ENCODE measurements around the gene LRRC18. TPM values are rescaled to one million over a fixed set of nuclear protein-coding genes. Genes with fewer than 3 reads are reported as not detected.

The LRRC18 gene
- total and polyA plus RNA-seq, 9 of the 15 experiments (the other 6 are each of a cell fraction or from before 2014, with no cell fraction given) = not detected

DNA sequence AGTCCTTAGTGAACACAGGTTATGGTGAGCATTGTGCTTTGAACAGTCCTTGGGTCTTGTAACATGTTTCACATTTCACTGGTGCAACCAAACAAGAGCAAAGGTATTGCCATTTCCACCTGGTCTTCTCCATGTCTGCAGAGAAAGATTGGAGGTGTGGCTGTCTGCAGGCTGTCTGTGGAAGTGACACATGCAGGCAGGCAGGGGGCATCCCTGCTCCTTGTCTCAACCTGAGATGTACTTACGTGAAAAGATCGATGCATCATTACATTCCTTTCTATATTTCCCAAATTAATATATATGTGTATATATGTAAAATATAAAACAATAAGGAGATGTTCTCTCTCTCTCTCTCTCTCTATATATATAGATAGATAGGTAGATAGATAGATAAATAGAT, 54.3 kb downstream of the LRRC18 start:
- in situ Hi-C loops (cut with MboI) = no loop called here
- Histone ChIP-seq H3K79me2 (ENCODE audit: control insufficient read depth, insufficient read depth, low read length) (no peaks in the 10 kb centered on the region), H4K20me1 (replicated peaks; ENCODE audit: control insufficient read depth, insufficient read depth, low read length) (no peaks in the 10 kb centered on the region), H3K27me3 (ENCODE audit: control insufficient read depth in 2 of 2, insufficient read depth in 2 of 2, low read length in 2 of 2) (peaks cover 3 to 12% of the 10 kb centered on the region in 2 experiments; a peak in 3 of 5 replicates), H3K9ac (ENCODE audit: insufficient read depth in 1 of 2, low read depth in 2 of 2, low read length in 2 of 2) (no peak overlapping the region), H3K9me3 (replicated peaks; ENCODE audit: control insufficient read depth, insufficient read depth, low read depth, low read length) (no peaks in the 10 kb centered on the region), H3K27ac (ENCODE audit: extremely low read depth, low read depth, low read length) (no peak overlapping the region), H2AFZ (ENCODE audit: low read depth, low read length) (no peak overlapping the region), H3K4me3 (no peak overlapping the region), H3K9me1 (ENCODE audit: control insufficient read depth, insufficient read depth, low read length) (no peaks in the 10 kb centered on the region), H3K36me3 (ENCODE audit: control insufficient read depth, insufficient read depth, low read length) (no peaks in the 10 kb centered on the region), H3K4me1 (replicated peaks in 1 of 2; ENCODE audit: control insufficient read depth in 2 of 2, insufficient read depth in 2 of 2, low read length in 2 of 2) (no peaks in the 10 kb centered on the region), H3K4me2 (ENCODE audit: insufficient read depth, low read length) (no peak overlapping the region)
- ChIA-PET CTCF (ENCODE audit: low intra/inter-chr PET ratio) (interaction anchor here (1.2 kb wide), 1 partner anchor 631 kb away, joined by 3 read pairs; no protein-coding TSS in a partner anchor), POLR2A (interaction anchor here (0.6 kb wide), 1 partner anchor 426 kb away, joined by 3 read pairs; no protein-coding TSS in a partner anchor)
- no TSS peak for BruUV-seq (replicated peaks)
- intact Hi-C loops (cut with micrococcal nuclease) = loop anchor here (5.0 kb wide), 1 partner anchor 627 kb away; no protein-coding TSS in a partner anchor
- WGBS (ENCODE audit: insufficient coverage, low coverage, missing lambda C conversion rate) = 0% methylated on average over 2 of the region's 2 CpGs
- ATAC-seq (peak; percentile 73; the same call in 2 of the 3 replicates), FAIRE-seq (no peak), DNase-seq (ENCODE audit: extremely low read depth in 1 of 4, low spot score in 3 of 4) (peak; percentile 42 to 70 (median 58))
- TF ChIP-seq, protein P1, sequence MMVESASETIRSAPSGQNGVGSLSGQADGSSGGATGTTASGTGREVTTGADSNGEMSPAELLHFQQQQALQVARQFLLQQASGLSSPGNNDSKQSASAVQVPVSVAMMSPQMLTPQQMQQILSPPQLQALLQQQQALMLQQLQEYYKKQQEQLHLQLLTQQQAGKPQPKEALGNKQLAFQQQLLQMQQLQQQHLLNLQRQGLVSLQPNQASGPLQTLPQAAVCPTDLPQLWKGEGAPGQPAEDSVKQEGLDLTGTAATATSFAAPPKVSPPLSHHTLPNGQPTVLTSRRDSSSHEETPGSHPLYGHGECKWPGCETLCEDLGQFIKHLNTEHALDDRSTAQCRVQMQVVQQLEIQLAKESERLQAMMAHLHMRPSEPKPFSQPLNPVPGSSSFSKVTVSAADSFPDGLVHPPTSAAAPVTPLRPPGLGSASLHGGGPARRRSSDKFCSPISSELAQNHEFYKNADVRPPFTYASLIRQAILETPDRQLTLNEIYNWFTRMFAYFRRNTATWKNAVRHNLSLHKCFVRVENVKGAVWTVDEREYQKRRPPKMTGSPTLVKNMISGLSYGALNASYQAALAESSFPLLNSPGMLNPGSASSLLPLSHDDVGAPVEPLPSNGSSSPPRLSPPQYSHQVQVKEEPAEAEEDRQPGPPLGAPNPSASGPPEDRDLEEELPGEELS (CRISPR knock-in tag; IDR thresholded peaks at IDR 0.05; ENCODE audit: borderline replicate concordance) = no peak
- TF ChIP-seq, protein P2, sequence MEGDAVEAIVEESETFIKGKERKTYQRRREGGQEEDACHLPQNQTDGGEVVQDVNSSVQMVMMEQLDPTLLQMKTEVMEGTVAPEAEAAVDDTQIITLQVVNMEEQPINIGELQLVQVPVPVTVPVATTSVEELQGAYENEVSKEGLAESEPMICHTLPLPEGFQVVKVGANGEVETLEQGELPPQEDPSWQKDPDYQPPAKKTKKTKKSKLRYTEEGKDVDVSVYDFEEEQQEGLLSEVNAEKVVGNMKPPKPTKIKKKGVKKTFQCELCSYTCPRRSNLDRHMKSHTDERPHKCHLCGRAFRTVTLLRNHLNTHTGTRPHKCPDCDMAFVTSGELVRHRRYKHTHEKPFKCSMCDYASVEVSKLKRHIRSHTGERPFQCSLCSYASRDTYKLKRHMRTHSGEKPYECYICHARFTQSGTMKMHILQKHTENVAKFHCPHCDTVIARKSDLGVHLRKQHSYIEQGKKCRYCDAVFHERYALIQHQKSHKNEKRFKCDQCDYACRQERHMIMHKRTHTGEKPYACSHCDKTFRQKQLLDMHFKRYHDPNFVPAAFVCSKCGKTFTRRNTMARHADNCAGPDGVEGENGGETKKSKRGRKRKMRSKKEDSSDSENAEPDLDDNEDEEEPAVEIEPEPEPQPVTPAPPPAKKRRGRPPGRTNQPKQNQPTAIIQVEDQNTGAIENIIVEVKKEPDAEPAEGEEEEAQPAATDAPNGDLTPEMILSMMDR (IDR thresholded peaks at IDR 0.05 in 2 of 3, conservative IDR thresholded peaks at IDR 0.05 in 1 of 3; ENCODE audit: insufficient read depth in 2 of 3, low read depth in 1 of 3, low read length in 3 of 3) = peak; percentile 55 to 65 (median 56); a peak in 5 of 6 replicates
- TF ChIP-seq SRF (CRISPR knock-in tag; IDR thresholded peaks at IDR 0.05) = no peak
- TF ChIP-seq SMC3 (conservative IDR thresholded peaks at IDR 0.05; ENCODE audit: insufficient read depth, low read depth, low read length) = peak; percentile 42; the same call in 1 of the 2 replicates
- TF ChIP-seq, protein P3, sequence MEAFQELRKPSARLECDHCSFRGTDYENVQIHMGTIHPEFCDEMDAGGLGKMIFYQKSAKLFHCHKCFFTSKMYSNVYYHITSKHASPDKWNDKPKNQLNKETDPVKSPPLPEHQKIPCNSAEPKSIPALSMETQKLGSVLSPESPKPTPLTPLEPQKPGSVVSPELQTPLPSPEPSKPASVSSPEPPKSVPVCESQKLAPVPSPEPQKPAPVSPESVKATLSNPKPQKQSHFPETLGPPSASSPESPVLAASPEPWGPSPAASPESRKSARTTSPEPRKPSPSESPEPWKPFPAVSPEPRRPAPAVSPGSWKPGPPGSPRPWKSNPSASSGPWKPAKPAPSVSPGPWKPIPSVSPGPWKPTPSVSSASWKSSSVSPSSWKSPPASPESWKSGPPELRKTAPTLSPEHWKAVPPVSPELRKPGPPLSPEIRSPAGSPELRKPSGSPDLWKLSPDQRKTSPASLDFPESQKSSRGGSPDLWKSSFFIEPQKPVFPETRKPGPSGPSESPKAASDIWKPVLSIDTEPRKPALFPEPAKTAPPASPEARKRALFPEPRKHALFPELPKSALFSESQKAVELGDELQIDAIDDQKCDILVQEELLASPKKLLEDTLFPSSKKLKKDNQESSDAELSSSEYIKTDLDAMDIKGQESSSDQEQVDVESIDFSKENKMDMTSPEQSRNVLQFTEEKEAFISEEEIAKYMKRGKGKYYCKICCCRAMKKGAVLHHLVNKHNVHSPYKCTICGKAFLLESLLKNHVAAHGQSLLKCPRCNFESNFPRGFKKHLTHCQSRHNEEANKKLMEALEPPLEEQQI (IDR thresholded peaks at IDR 0.05) = no peak
- no peak for TF ChIP-seq HMG20A (CRISPR knock-in tag; conservative IDR thresholded peaks at IDR 0.05)
- no peak for TF ChIP-seq MYC (IDR thresholded peaks at IDR 0.05; ENCODE audit: low read depth, low read length)
- no peak for TF ChIP-seq MYC (CRISPR knock-in tag; IDR thresholded peaks at IDR 0.05; ENCODE audit: borderline replicate concordance, low read depth)
- TF ChIP-seq NBN (IDR thresholded peaks at IDR 0.05; ENCODE audit: low read depth) = no peak
- no peak for TF ChIP-seq PCBP2 (IDR thresholded peaks at IDR 0.05; ENCODE audit: low read depth, low read length, poor library complexity, severe bottlenecking)
- TF ChIP-seq ELF2 (CRISPR knock-in tag; IDR thresholded peaks at IDR 0.05) = no peak
- no peak for TF ChIP-seq ZBTB1 (CRISPR knock-in tag; IDR thresholded peaks at IDR 0.05; ENCODE audit: borderline replicate concordance, low read depth)
- no peak for TF ChIP-seq ZBTB17 (CRISPR knock-in tag; IDR thresholded peaks at IDR 0.05)
- TF ChIP-seq KLF10 (CRISPR knock-in tag; IDR thresholded peaks at IDR 0.05) = no peak
- TF ChIP-seq, protein P4, sequence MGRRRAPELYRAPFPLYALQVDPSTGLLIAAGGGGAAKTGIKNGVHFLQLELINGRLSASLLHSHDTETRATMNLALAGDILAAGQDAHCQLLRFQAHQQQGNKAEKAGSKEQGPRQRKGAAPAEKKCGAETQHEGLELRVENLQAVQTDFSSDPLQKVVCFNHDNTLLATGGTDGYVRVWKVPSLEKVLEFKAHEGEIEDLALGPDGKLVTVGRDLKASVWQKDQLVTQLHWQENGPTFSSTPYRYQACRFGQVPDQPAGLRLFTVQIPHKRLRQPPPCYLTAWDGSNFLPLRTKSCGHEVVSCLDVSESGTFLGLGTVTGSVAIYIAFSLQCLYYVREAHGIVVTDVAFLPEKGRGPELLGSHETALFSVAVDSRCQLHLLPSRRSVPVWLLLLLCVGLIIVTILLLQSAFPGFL (CRISPR knock-in tag; IDR thresholded peaks at IDR 0.05) = no peak

Measured in K562 (cell line).